GM19397 (cell line): ENCODE measurements around the gene RAB44.
A peak's percentile ranks its signal among the peaks of the same experiment; 100 is the strongest.

Experiments
- ATAC-seq: cut with Tn5 transposase; IDR thresholded peaks from one replicate; pipeline ENCODE4 v1.9.1; 2021; ENCODE audit warnings: mild to moderate bottlenecking, moderate library complexity; ENCODE audit not compliant: unreplicated experiment

The RAB44 gene

GRCh38 chr6:36668591-36668990, 29.0 kb upstream of the RAB44 start:
- ATAC-seq: no peak

- ATAC-seq: no peak
Observed at GRCh38 chr6:36669002-36669401, 28.6 kb upstream of the RAB44 start.

- ATAC-seq: no peak
Observed at GRCh38 chr6:36670271-36670670, 27.4 kb upstream of the RAB44 start.

- no peak for ATAC-seq
Observed at GRCh38 chr6:36671687-36672375, 25.8 kb upstream of the RAB44 start.

- no peak for ATAC-seq
Observed at GRCh38 chr6:36673882-36674281, 23.7 kb upstream of the RAB44 start.

GRCh38 chr6:36674942-36675341, 22.7 kb upstream of the RAB44 start:
- ATAC-seq: no peak

- no peak for ATAC-seq
Observed at GRCh38 chr6:36676141-36677058, 21.2 kb upstream of the RAB44 start.

- ATAC-seq: no peak
Observed at GRCh38 chr6:36677059-36677749, 20.4 kb upstream of the RAB44 start.

GRCh38 chr6:36677753-36678487, 19.7 kb upstream of the RAB44 start:
- ATAC-seq: no peak

- peak; percentile 55 for ATAC-seq
Observed at GRCh38 chr6:36678488-36679042, 19.1 kb upstream of the RAB44 start, which contains the start of gene CDKN1A. TSS of gene CDKN1A (plus strand) at chr6:36678714. CDS start at chr6:36684102, 5,388 bp downstream.

- ATAC-seq: no peak
Observed at GRCh38 chr6:36679043-36679833, 18.4 kb upstream of the RAB44 start.

GRCh38 chr6:36682328-36683144, 15.1 kb upstream of the RAB44 start:
- ATAC-seq: no peak

GRCh38 chr6:36683145-36683655, 14.4 kb upstream of the RAB44 start:
- ATAC-seq: no peak

GRCh38 chr6:36683656-36684446, 13.8 kb upstream of the RAB44 start:
- no peak for ATAC-seq

GRCh38 chr6:36684447-36684812, 13.2 kb upstream of the RAB44 start:
- ATAC-seq: no peak

GRCh38 chr6:36685166-36685924, 12.3 kb upstream of the RAB44 start:
- no peak for ATAC-seq
